IPS-15b (cell line): Measurements from ENCODE around the gene MOB3C.

Source experiments
- H3K27me3 ChIP-seq: one replicate; pipeline ENCODE4 v1.6.1; 2013; ENCODE audit warnings: low read length; ENCODE audit not compliant: control insufficient read depth, insufficient read depth
- H3K36me3 ChIP-seq: one replicate; pipeline ENCODE4 v1.6.1; 2013; ENCODE audit warnings: low read length; ENCODE audit not compliant: control insufficient read depth, insufficient read depth
- H3K4me1 ChIP-seq: one replicate; pipeline ENCODE4 v1.6.1; 2013; ENCODE audit warnings: mild to moderate bottlenecking, low read length; ENCODE audit not compliant: control insufficient read depth, insufficient read depth
- H3K4me3 ChIP-seq: one replicate; pipeline ENCODE4 v1.5.1; 2013; ENCODE audit warnings: low read depth, low read length
- H3K9ac ChIP-seq: one replicate; pipeline ENCODE4 v1.6.1; 2013; ENCODE audit warnings: low read depth, mild to moderate bottlenecking, low read length
- H3K9me3 ChIP-seq: one replicate; pipeline ENCODE4 v1.6.1; 2013; ENCODE audit warnings: mild to moderate bottlenecking, low read length; ENCODE audit not compliant: control insufficient read depth, insufficient read depth

MOB3C gene

DNA sequence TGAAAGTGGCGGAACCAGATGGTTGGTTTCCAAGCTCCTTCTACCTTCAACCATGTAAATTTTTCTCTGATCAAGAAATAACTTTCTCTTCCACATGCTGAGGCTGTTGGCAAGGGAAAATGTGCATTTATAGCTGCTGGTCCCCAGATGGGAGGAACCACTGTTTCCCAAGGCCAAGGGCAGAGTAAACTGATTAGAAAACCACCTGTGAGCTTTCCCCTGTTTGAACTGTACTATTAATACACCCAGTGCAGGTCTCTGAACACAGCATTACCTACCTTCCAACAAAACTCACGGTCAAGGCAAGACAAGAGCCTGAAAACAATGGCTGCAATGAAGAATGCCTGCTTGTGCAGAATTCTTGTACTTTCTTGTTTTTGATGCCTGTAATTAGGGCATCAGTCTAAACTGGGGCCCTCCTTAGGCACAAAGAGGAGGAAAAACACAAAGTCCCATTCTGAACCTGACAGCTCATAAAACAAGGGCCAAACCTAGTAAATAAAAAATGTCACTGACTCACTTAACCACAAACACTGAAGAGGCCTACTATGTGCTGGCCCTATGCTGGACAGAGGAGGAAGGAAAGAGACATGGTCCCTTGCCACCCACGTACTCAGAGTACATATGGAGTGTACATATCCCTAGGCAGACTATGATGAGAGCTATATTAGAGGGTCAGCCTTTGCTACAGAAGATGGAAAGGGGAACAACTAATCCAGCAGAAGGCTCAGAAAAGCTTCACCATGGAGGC, 15.2 kb downstream of the MOB3C start:
- Histone ChIP-seq H3K4me3 (no peak overlapping the region), H3K36me3 (no peaks in the 10 kb centered on the region), H3K9ac (no peak overlapping the region), H3K9me3 (no peaks in the 10 kb centered on the region), H3K4me1 (peaks cover 6% of the 10 kb centered on the region), H3K27me3 (peaks cover 2% of the 10 kb centered on the region)

DNA sequence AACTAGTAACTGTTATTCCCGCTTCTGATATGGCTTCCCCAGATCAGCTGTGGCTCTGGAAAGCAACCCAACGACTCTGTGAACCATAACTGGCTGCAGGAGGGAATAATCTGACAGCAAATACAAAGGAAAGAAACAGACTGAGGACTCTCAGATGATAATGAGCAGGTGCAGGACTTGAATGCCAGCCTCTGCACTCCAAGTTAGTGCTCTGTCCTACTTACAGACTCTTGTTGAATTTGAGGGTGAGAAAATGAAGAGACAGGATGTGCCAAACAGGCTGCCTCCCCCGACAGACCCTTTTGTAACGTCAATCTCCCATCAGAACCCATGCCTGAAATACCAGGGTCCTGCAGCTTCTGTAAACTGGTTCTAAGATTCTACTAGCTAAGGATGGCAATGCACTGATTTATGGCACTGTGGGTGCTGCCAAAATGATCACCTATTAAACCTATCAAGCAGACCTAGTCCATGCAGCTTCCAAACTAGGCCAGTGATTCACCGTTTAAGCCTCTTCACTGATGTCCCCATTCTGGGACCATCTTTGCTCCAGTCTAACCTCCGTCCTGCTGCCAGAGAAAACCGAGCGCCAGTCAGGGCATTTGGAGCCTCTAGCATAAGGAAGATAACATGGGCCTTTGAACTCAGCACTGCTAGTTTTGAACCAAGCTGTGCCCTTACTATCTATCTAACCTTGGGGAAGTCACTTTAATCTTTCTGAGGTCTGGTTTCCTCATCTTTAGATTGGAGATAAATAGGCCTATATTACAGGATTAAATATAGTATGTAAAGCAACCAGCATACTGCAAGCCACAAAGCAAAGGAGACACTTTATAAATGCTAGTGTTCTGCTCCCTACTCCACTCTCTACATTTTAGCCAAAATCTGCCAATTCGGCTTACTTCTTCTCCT, 17.3 kb downstream of the MOB3C start:
- H3K4me1 ChIP-seq: peaks cover 3% of the 10 kb centered on the region
- H3K4me3 ChIP-seq: no peak overlapping the region
- peaks cover 2% of the 10 kb centered on the region for H3K27me3 ChIP-seq
- no peak overlapping the region for H3K9ac ChIP-seq
- no peaks in the 10 kb centered on the region for H3K36me3 ChIP-seq
- no peaks in the 10 kb centered on the region for H3K9me3 ChIP-seq

DNA sequence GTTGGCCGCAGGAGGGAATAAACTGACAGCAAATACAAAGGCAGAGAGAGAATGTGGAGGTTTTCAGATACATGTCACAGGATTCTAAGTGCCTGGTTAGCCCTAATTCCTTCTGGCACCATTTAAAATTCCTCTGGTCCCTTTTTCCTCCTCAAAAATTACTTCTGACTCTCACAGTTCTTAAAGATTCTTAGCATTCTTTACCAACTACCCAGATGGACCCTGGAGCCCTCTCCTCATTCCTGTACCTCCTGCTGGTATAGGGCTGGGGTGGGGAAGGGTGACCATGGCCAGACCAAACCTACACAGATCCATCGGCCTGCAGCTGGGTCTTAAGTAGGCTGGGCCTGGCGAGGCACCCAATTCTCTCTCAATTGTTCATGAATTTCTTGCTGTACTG, 19.8 kb downstream of the MOB3C start:
- Histone ChIP-seq H3K9me3 (no peaks in the 10 kb centered on the region), H3K27me3 (no peaks in the 10 kb centered on the region), H3K4me3 (no peak overlapping the region), H3K9ac (no peak overlapping the region), H3K4me1 (no peaks in the 10 kb centered on the region), H3K36me3 (no peaks in the 10 kb centered on the region)

DNA sequence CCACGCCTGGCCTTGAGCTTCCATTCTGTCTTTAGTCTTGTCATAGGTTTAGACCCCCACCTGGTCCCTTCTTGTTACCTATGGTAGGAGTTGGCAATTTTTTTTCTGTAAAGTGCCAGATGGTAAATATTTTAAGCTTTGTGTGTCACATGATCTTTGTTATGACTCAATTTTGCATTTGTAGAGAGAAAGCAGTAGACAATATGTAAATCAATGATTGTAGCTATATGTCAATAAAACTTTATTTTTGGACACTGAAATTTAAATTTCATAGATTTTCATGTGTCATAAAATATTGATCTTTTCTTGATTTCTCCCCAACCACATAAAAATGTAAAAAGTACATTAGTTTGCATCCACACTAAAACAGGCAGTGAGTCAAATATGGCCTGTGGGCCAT, 20.6 kb downstream of the MOB3C start:
- H3K4me3 ChIP-seq: no peak overlapping the region
- H3K27me3 ChIP-seq: no peaks in the 10 kb centered on the region
- no peaks in the 10 kb centered on the region for H3K9me3 ChIP-seq
- no peaks in the 10 kb centered on the region for H3K36me3 ChIP-seq
- H3K9ac ChIP-seq: no peak overlapping the region
- no peaks in the 10 kb centered on the region for H3K4me1 ChIP-seq

DNA sequence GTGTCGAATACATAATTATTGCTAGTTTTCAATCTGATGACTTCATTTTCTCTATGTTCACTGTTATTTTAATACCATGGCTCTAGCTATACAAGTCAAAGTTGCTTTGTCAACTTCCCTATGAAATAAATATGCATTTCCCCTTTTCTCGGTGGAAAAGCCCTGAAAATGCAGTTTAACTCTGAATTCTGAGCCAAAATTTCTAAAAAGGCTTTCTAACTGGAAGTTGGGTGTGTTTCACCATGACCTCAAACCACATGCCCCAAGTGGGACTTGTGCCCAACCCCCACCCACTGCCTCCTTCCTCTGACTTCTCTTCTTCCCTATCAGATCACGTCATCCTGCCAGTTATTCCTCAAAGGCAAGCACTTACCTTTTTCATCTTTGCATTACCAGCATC, 21.5 kb downstream of the MOB3C start:
- H3K27me3 ChIP-seq: no peaks in the 10 kb centered on the region
- H3K36me3 ChIP-seq: no peaks in the 10 kb centered on the region
- H3K9me3 ChIP-seq: no peaks in the 10 kb centered on the region
- H3K9ac ChIP-seq: no peak overlapping the region
- H3K4me1 ChIP-seq: no peaks in the 10 kb centered on the region
- H3K4me3 ChIP-seq: no peak overlapping the region

DNA sequence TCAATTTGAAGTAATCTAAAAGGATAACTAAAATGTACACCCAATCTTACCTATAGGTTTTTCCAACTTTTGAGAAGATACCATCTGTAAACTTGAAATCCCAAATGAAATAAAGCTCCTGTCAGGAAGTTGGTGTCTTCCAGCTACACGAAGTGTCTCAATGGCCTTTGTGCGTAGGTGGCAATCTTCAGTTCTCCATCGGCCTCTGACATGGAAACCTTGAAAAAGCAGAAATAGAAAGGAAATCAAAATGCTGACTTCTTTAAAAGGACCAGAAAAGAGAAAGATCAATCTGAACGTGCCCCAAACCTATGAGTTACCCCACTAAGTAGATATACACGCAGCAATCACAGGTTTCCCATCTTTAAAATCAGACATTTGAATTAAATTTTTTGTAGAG, 22.5 kb downstream of the MOB3C start:
- Histone ChIP-seq H3K4me1 (no peaks in the 10 kb centered on the region), H3K4me3 (no peak overlapping the region), H3K36me3 (no peaks in the 10 kb centered on the region), H3K9ac (no peak overlapping the region), H3K9me3 (no peaks in the 10 kb centered on the region), H3K27me3 (no peaks in the 10 kb centered on the region)

DNA sequence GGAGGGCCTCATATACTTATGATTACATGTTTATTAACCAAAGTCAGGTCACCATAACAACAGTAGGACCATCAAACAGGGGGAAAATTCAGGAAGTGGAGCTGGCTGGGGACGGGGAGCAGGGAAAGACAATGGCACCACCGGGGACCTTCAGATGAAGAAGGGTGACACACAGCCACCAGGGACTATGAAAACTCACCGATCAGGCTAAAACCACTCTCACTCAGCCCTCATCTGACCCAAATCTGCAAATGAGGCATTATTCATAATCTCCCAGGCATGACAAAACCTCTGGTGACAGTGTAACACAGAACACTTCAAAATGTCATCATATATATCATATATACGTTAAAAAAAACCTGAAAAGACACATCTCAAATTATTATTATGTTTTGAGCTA, 23.8 kb downstream of the MOB3C start:
- H3K4me3 ChIP-seq: no peak overlapping the region
- H3K27me3 ChIP-seq: no peaks in the 10 kb centered on the region
- H3K9ac ChIP-seq: no peak overlapping the region
- H3K9me3 ChIP-seq: no peaks in the 10 kb centered on the region
- H3K4me1 ChIP-seq: no peaks in the 10 kb centered on the region
- no peaks in the 10 kb centered on the region for H3K36me3 ChIP-seq

DNA sequence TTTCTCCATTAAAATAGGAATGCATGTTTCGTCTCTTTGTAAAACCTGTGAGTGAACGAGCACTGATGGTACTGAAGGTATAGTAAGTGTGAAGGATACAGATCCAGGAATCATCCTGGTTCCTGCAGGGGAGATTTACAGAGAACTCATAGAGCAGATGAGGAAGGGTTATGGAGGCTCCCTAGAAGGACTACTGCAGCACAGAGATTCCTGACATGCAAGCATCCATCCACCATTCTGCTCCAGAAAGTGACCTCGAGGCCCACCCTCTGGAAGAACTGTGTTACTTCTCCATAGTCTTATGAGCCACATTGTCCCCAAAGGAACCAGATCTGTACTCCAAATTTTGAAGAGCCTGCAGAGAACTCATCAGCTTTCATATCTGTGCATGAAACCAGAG, 27.1 kb downstream of the MOB3C start:
- Histone ChIP-seq H3K27me3 (no peaks in the 10 kb centered on the region), H3K9ac (no peak overlapping the region), H3K4me3 (no peak overlapping the region), H3K36me3 (no peaks in the 10 kb centered on the region), H3K4me1 (no peaks in the 10 kb centered on the region), H3K9me3 (no peaks in the 10 kb centered on the region)

DNA sequence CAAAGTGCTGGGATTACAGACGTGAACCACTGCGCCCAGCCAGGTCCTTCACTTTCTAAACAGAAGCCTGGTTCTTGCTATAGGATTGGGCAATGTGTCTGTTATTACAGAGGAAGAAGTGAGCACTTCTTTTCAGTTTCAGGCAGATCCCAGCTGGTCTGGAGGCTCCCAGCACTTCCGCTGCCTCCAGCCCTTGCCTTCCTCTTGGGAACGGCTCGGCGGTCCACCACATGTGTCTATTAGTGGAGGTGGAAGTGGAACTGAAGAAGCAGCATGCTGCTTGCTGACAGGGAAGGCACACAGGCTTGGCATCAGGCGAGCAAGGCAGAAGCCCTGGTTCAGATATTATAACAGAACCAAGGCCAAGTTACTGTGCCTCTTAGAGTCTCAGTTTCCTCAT, 29.5 kb downstream of the MOB3C start:
- no peaks in the 10 kb centered on the region for H3K36me3 ChIP-seq
- no peaks in the 10 kb centered on the region for H3K4me1 ChIP-seq
- H3K9ac ChIP-seq: no peak overlapping the region
- no peak overlapping the region for H3K4me3 ChIP-seq
- H3K27me3 ChIP-seq: no peaks in the 10 kb centered on the region
- no peaks in the 10 kb centered on the region for H3K9me3 ChIP-seq

DNA sequence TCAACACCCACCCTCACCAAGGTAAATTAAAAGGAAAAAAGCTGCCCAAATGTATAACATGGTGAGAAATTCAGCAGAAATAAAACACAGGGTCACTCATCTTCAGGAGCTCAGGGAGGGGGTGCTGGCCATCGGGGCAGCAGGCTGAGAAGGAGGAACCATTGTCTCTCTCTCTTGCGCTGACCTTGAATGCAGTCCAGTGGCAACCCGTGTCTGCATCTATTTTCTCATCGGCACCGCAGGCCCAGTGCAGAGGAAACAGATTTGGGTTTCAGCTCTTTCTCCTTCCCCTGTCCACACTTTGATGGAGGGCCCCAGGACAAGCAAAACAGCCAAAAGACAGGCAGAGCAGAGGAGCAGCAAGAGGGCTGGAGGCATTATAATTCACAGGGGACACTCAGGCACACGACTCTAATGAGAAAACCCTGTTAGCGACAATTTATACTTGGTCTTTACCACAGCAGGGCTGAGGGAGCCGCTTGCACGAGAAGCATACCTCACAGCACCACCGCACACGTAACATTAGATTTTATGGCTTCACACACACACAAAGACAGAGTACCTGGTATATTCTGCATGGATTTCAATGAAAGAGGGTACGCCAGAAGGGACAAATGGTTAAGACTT, 31.2 kb downstream of the MOB3C start:
- H3K27me3 ChIP-seq: no peaks in the 10 kb centered on the region
- no peaks in the 10 kb centered on the region for H3K36me3 ChIP-seq
- no peak overlapping the region for H3K9ac ChIP-seq
- H3K4me3 ChIP-seq: no peak overlapping the region
- no peaks in the 10 kb centered on the region for H3K9me3 ChIP-seq
- H3K4me1 ChIP-seq: no peaks in the 10 kb centered on the region

DNA sequence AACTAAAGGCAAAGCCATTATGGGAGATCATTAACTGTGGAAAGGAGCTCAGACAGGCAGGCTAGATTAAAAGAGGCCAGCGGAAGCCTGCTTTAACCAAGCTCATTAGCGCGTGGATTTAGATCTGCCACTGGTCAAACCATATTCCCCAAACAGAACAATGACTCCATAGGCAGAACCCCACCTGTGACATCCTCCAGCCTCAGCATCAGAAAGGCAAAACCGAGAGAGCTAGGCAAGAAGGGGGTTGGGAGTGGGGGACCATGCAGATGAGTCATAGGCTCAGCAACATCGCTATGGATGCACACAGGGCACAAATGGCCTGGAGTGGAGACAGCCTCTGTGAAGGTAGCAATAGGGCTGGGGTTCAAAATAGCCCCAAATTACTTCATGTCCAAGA, 33.1 kb downstream of the MOB3C start:
- Histone ChIP-seq H3K9ac (no peak overlapping the region), H3K4me1 (no peaks in the 10 kb centered on the region), H3K36me3 (no peaks in the 10 kb centered on the region), H3K4me3 (no peak overlapping the region), H3K9me3 (no peaks in the 10 kb centered on the region), H3K27me3 (no peaks in the 10 kb centered on the region)
